Right lobe of liver (tissue), 6 donors: ENCODE results near the gene FHIT. TPM values are rescaled to one million over a fixed set of nuclear protein-coding genes. Genes with fewer than 3 reads are reported as not detected.

ENCODE experiments used
- ATAC-seq, 4 donors: fragments of 200-7000 bp; cut with Tn5 transposase; one replicate each; pipeline ENCODE4 v1.9.1; 2020; ENCODE audit warnings: mild to moderate bottlenecking in 4 of 4, moderate library complexity in 4 of 4
- DNase-seq, 3 donors: peaks; one replicate each; pipeline ENCODE4 v3.0.0-alpha.2; 2020
- H3K27ac ChIP-seq, 3 donors: fragments of 200-600 bp; one replicate each; pipeline ENCODE4 v1.8.0; 2022
- H3K27me3 ChIP-seq, 2 donors: fragments of 200-600 bp; one replicate each; pipeline ENCODE4 v1.8.0; 2022
- H3K36me3 ChIP-seq, 4 donors: fragments of 200-600 bp; sonication (generic) in 1 of 4; one replicate each; pipeline versions ENCODE4 v1.5.1 to v1.8.0; 2017 to 2022; ENCODE audit warnings: control low read depth in 1 of 4
- H3K4me1 ChIP-seq, 4 donors: fragments of 200-600 bp; sonication (generic) in 1 of 4; one replicate each; pipeline versions ENCODE4 v1.5.1 to v1.8.0; 2017 to 2022; ENCODE audit warnings: control low read depth in 1 of 4
- H3K4me3 ChIP-seq, 3 donors: fragments of 200-600 bp; one replicate each; pipeline ENCODE4 v1.8.0; 2022
- H3K9me3 ChIP-seq, 4 donors: fragments of 200-600 bp; sonication (generic) in 1 of 4; one replicate each; pipeline versions ENCODE4 v1.5.1 to v1.8.0; 2017 to 2022; ENCODE audit warnings: control low read depth in 1 of 4
- CTCF ChIP-seq, 4 donors: fragments of 200-600 bp in 3 of 4; fragments of 450-650 bp in 1 of 4; IDR thresholded peaks; one replicate each; pipeline versions ENCODE4 v1.5.1 to v1.8.0; 2016 to 2022; ENCODE audit warnings: antibody characterized with exemption in 4 of 4, mild to moderate bottlenecking in 2 of 4
- POLR2A ChIP-seq: fragments of 450-650 bp; IDR thresholded peaks from one replicate; pipeline ENCODE4 v1.6.1; 2017; ENCODE audit warnings: antibody characterized with exemption, mild to moderate bottlenecking
- WGBS: methylation state at CpG from one replicate; pipeline ENCODE4 v1.1.6; 2018; ENCODE audit warnings: low coverage, low lambda C conversion rate; ENCODE audit not compliant: insufficient coverage; ENCODE audit errors: missing lambda C conversion rate; 5-methylcytosine and 5-hydroxymethylcytosine counted together
- intact Hi-C, 2 donors: fragments of 100-400 bp; cut with DNase I; formaldehyde crosslinking; loops; one replicate each; pipeline versions ENCODE4 v1.11.2 to v1.14.1; 2022
- total RNA-seq, 6 experiments: library from RNA; depleted of rRNA in 2 of 6; stranded (reverse); fragments of >200 nt in 2 of 6; fragmentation: NEBNext Ultra II Directional in 3 of 6; extraction: Animal tissue kit (Norgen Biotek cat#: 25700) in 3 of 6; gene quantifications; one replicate each; pipeline versions ENCODE4 v1.1.0 to v1.2.4, GENCODE V29; 2016 to 2023
- donor health status: DM: no; HTN: yes; CAD: no.
- donor health status: DM: no; HTN: no; CAD: no.
- donor health status: DM: no; HTN: no; CAD: no.
- donor health status: DM: no; HTN: yes; CAD: no.
- donor health status: DM: no; HTN: yes; CAD: no.

FHIT gene
- total RNA-seq, 6 experiments from 2014 or later: 6.6 to 11.2 (median 8.0) TPM

- H3K27me3 ChIP-seq: no peaks in the 10 kb centered on the region
- DNase-seq (no peak), ATAC-seq (no peak)
- no peak for TF ChIP-seq POLR2A
- TF ChIP-seq CTCF (IDR thresholded peaks at IDR 0.05): no peak
- H3K4me3 ChIP-seq: no peak overlapping the region
- no peaks in the 10 kb centered on the region for H3K36me3 ChIP-seq
- WGBS: 100% methylated on average over 1 of the region's 1 CpG
- H3K9me3 ChIP-seq: no peaks in the 10 kb centered on the region
- intact Hi-C loops: no loop called here
- no peak overlapping the region for H3K27ac ChIP-seq
- no peaks in the 10 kb centered on the region for H3K4me1 ChIP-seq
Measured at GRCh38 chr3:60973321-60973720, 277.9 kb downstream of the FHIT start.

- H3K4me1 ChIP-seq: no peaks in the 10 kb centered on the region
- DNase-seq (no peak), ATAC-seq (no peak)
- no peaks in the 10 kb centered on the region for H3K36me3 ChIP-seq
- TF ChIP-seq POLR2A: no peak
- TF ChIP-seq CTCF (IDR thresholded peaks at IDR 0.05): no peak
- no peaks in the 10 kb centered on the region for H3K27me3 ChIP-seq
- no peak overlapping the region for H3K4me3 ChIP-seq
- intact Hi-C loops: no loop called here
- no peak overlapping the region for H3K27ac ChIP-seq
- H3K9me3 ChIP-seq: no peaks in the 10 kb centered on the region
Measured at GRCh38 chr3:60972599-60972998, 278.7 kb downstream of the FHIT start.

GRCh38 chr3:60970850-60971249 is 280.4 kb downstream of the FHIT start:
- WGBS: 85% methylated on average over 4 of the region's 4 CpGs
- no peak for ATAC-seq
- no peaks in the 10 kb centered on the region for H3K27me3 ChIP-seq
- TF ChIP-seq POLR2A (no peak), CTCF (IDR thresholded peaks at IDR 0.05) (no peak)
- no peaks in the 10 kb centered on the region for H3K36me3 ChIP-seq
- intact Hi-C loops: no loop called here
- H3K27ac ChIP-seq: no peak overlapping the region
- DNase-seq: no peak
- no peaks in the 10 kb centered on the region for H3K9me3 ChIP-seq
- H3K4me3 ChIP-seq: no peak overlapping the region
- no peaks in the 10 kb centered on the region for H3K4me1 ChIP-seq

GRCh38 chr3:60967141-60967540 is 284.1 kb downstream of the FHIT start:
- no peak for TF ChIP-seq POLR2A
- no peak for TF ChIP-seq CTCF (IDR thresholded peaks at IDR 0.05)
- H3K27me3 ChIP-seq: no peaks in the 10 kb centered on the region
- no peak overlapping the region for H3K4me3 ChIP-seq
- DNase-seq (no peak), ATAC-seq (no peak)
- H3K36me3 ChIP-seq: no peaks in the 10 kb centered on the region
- intact Hi-C loops: no loop called here
- no peaks in the 10 kb centered on the region for H3K9me3 ChIP-seq
- no peak overlapping the region for H3K27ac ChIP-seq
- H3K4me1 ChIP-seq: no peaks in the 10 kb centered on the region
- WGBS: 83% methylated on average over 1 of the region's 1 CpG

GRCh38 chr3:60957541-60957940 is 293.7 kb downstream of the FHIT start:
- H3K27ac ChIP-seq: no peak overlapping the region
- no peak for ATAC-seq

More at GRCh38 chr3:60957541-60957940, 293.7 kb downstream of the FHIT start:
- Histone ChIP-seq H3K9me3 (peaks cover 0 to 7% (median 0%) of the 10 kb centered on the region in 4 donors), H3K4me1 (no peaks in the 10 kb centered on the region), H3K36me3 (no peaks in the 10 kb centered on the region), H3K4me3 (no peak overlapping the region), H3K27me3 (no peaks in the 10 kb centered on the region)
- 67% methylated on average over 1 of the region's 1 CpG for WGBS
- DNase-seq: no peak
- intact Hi-C loops: no loop called here
- TF ChIP-seq POLR2A (no peak), CTCF (IDR thresholded peaks at IDR 0.05) (no peak)
